ENCODE results near the gene HAPLN1.

DNA sequence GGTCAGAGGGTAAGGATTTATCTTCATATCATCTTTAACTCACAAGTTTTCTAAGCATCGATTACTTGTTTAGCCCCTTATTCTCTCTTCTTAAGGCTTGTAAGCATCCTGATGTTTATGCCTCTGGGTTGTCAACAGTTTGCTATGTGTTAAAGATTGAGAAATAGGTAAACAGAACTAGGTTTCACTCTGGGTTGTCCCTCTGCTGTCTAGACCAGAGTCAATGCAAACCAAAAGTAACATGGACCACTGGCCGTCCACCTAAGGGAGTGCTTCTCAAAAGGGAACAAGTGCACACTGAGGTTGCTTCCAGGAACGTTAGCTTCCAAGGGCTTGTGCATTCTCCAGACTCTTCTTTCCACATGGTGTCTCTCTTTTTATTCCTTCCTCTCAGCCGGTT lies 39.9 kb upstream of the HAPLN1 start:
- TF ChIP-seq, protein P1, sequence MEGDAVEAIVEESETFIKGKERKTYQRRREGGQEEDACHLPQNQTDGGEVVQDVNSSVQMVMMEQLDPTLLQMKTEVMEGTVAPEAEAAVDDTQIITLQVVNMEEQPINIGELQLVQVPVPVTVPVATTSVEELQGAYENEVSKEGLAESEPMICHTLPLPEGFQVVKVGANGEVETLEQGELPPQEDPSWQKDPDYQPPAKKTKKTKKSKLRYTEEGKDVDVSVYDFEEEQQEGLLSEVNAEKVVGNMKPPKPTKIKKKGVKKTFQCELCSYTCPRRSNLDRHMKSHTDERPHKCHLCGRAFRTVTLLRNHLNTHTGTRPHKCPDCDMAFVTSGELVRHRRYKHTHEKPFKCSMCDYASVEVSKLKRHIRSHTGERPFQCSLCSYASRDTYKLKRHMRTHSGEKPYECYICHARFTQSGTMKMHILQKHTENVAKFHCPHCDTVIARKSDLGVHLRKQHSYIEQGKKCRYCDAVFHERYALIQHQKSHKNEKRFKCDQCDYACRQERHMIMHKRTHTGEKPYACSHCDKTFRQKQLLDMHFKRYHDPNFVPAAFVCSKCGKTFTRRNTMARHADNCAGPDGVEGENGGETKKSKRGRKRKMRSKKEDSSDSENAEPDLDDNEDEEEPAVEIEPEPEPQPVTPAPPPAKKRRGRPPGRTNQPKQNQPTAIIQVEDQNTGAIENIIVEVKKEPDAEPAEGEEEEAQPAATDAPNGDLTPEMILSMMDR (IDR thresholded peaks at IDR 0.05; ENCODE audit: borderline replicate concordance, extremely low read depth, low read length, poor library complexity, severe bottlenecking) = no peak
- TF ChIP-seq EZH2 (IDR thresholded peaks at IDR 0.05; ENCODE audit: borderline replicate concordance, low read depth, low read length, severe bottlenecking) = no peak
